Uterus (tissue), 4 donors: Measurements from ENCODE around the gene SAMD4B. TPM values are rescaled to one million over a fixed set of nuclear protein-coding genes. Genes with fewer than 3 reads are reported as not detected.

ENCODE experiments used
- DNase-seq, 2 donors: peaks; one replicate each; pipeline ENCODE4 v3.0.0-alpha.2; 2019 to 2020
- H3K27ac ChIP-seq, 2 donors: fragments of 200-600 bp; sonication (generic); 1 replicate in 1 of 2; 2 replicates in 1 of 2; pipeline ENCODE4 v1.5.1; 2016 to 2018
- H3K27me3 ChIP-seq, 2 donors: fragments of 200-600 bp; sonication (generic); one replicate each; pipeline ENCODE4 v1.5.1; 2018 to 2019; ENCODE audit warnings: control low read depth in 1 of 2
- H3K36me3 ChIP-seq, 2 donors: fragments of 200-600 bp; sonication (generic); one replicate each; pipeline ENCODE4 v1.5.1; 2019; ENCODE audit warnings: control low read depth in 1 of 2
- H3K4me1 ChIP-seq, 2 donors: fragments of 200-600 bp; sonication (generic); one replicate each; pipeline ENCODE4 v1.5.1; 2018 to 2019; ENCODE audit warnings: control low read depth in 1 of 2
- H3K4me3 ChIP-seq, 2 donors: fragments of 200-600 bp; sonication (generic); 1 replicate in 1 of 2; 2 replicates in 1 of 2; pipeline ENCODE4 v1.5.1; 2018 to 2019; ENCODE audit warnings: mild to moderate bottlenecking in 1 of 2
- H3K9me3 ChIP-seq, 2 donors: fragments of 200-600 bp; sonication (generic); one replicate each; pipeline ENCODE4 v1.5.1; 2019; ENCODE audit warnings: control low read depth in 1 of 2
- CTCF ChIP-seq, 4 experiments: fragments of 200-600 bp in 2 of 4; fragments of 450-650 bp in 2 of 4; sonication (generic) in 2 of 4; IDR thresholded peaks; one replicate each; pipeline ENCODE4 v1.5.1; 2016 to 2019; ENCODE audit warnings: antibody characterized with exemption in 4 of 4, mild to moderate bottlenecking in 2 of 4, moderate library complexity in 1 of 4
- POLR2A ChIP-seq, 2 donors: fragments of 450-650 bp; IDR thresholded peaks; one replicate each; pipeline ENCODE4 v1.6.1; 2016; ENCODE audit warnings: antibody characterized with exemption in 2 of 2, mild to moderate bottlenecking in 1 of 2, moderate library complexity in 1 of 2
- intact Hi-C: fragments of 100-400 bp; cut with DNase I; formaldehyde crosslinking; loops from one replicate; pipeline ENCODE4 v1.15.1; 2023; ENCODE audit warnings: low total_unique reads
- total RNA-seq, 4 donors: library from RNA; depleted of rRNA in 3 of 4; stranded (reverse); fragments of >200 nt in 3 of 4; gene quantifications; one replicate each; pipeline versions ENCODE4 v1.1.0 to v1.2.4, GENCODE V29; 2014 to 2023
- donor health status: DM: yes; HTN: yes; CAD: no.

The SAMD4B gene
- total RNA-seq, 4 donors from 2014 or later, result 11.3 to 128 (median 58.6) TPM

- Histone ChIP-seq H3K27me3 (no peaks in the 10 kb centered on the region), H3K4me3 (peak overlapping the region in 1 of 2 donors; percentile 96), H3K4me1 (peaks cover 4 to 7% of the 10 kb centered on the region in 2 donors), H3K36me3 (no peaks in the 10 kb centered on the region), H3K9me3 (no peaks in the 10 kb centered on the region), H3K27ac (peak overlapping the region; percentile 86 to 99)
- no peak for DNase-seq
- intact Hi-C loops, result no loop called here
- TF ChIP-seq POLR2A (IDR thresholded peaks at IDR 0.05) (no peak), CTCF (IDR thresholded peaks at IDR 0.05) (no peak)
Measured at GRCh38 chr19:39389631-39390414, 47.6 kb downstream of the SAMD4B start.

- DNase-seq, result no peak
- intact Hi-C loops, result no loop called here
- peak overlapping the region; percentile 86 to 99 for H3K27ac ChIP-seq
- no peaks in the 10 kb centered on the region for H3K36me3 ChIP-seq
- peaks cover 4 to 7% of the 10 kb centered on the region in 2 donors for H3K4me1 ChIP-seq
- no peaks in the 10 kb centered on the region for H3K9me3 ChIP-seq
- TF ChIP-seq POLR2A (IDR thresholded peaks at IDR 0.05) (no peak), CTCF (IDR thresholded peaks at IDR 0.05) (no peak)
- peak overlapping the region; percentile 79 to 96 for H3K4me3 ChIP-seq
- H3K27me3 ChIP-seq, result no peaks in the 10 kb centered on the region
Measured at GRCh38 chr19:39390451-39390750, 48.2 kb downstream of the SAMD4B start.

- Histone ChIP-seq H3K4me1 (peaks cover 4 to 7% of the 10 kb centered on the region in 2 donors), H3K27me3 (no peaks in the 10 kb centered on the region), H3K27ac (peak within 1 kb of the TSS; percentile 88 to 99), H3K4me3 (peak within 1 kb of the TSS; percentile 79 to 96), H3K9me3 (no peaks in the 10 kb centered on the region), H3K36me3 (no peaks in the 10 kb centered on the region)
- intact Hi-C loops, result no loop called here
- peak; percentile 97 to 99 for DNase-seq
- TF ChIP-seq CTCF (IDR thresholded peaks at IDR 0.05) (peak in 1 of 4 experiments; percentile 27), POLR2A (IDR thresholded peaks at IDR 0.05) (peak; percentile 77 to 89)
Measured at GRCh38 chr19:39390751-39391437, 48.7 kb downstream of the SAMD4B start, which contains the start of the genes MED29 and PAF1. MED29 (plus strand) TSS chr19:39391378; CDS start chr19:39391423, 45 bp downstream. PAF1 (minus strand) TSS chr19:39391106; CDS start chr19:39390864, 242 bp downstream.

- Histone ChIP-seq H3K27me3 (no peaks in the 10 kb centered on the region), H3K4me1 (peaks cover 7 to 20% of the 10 kb centered on the region in 2 donors), H3K9me3 (no peaks in the 10 kb centered on the region), H3K27ac (peak overlapping the region; percentile 86 to 93), H3K4me3 (no peak overlapping the region), H3K36me3 (no peaks in the 10 kb centered on the region)
- peak in 1 of 2 donors; percentile 27 for TF ChIP-seq POLR2A (IDR thresholded peaks at IDR 0.05)
- peak; percentile 97 to 99 (median 99) for TF ChIP-seq CTCF (IDR thresholded peaks at IDR 0.05)
- peak; percentile 90 for DNase-seq
- intact Hi-C loops, result no loop called here
Measured at GRCh38 chr19:39397360-39398296, 55.4 kb downstream of the SAMD4B start.
